Measurements from ENCODE around the gene CDKN2C.
"Not testable (repeated sequence)": the region's sequence is repeated elsewhere in the genome, so short reads cannot be mapped to it uniquely, and the experiment has no call there.

Gene CDKN2C

DNA sequence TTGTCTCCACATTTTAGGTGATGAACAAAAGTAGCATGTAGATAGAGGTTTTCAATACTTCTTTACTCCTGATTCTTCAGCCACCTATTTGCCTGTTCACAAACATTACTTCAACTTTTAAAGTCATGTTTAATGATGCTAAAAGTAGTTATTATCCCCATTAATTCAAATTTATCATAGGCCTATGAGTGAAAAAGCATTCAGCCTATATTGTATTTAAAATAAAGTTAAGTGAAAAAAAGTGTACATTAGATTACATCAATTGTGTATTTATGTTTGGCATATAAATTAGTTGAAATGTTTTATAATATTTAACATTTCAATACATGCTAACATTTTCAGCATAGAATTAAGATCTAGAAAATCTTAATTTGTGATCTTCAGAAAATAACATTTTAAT lies 10.5 kb downstream of the CDKN2C start:
- DNase-seq (ENCODE audit: low read depth): no peak

DNA sequence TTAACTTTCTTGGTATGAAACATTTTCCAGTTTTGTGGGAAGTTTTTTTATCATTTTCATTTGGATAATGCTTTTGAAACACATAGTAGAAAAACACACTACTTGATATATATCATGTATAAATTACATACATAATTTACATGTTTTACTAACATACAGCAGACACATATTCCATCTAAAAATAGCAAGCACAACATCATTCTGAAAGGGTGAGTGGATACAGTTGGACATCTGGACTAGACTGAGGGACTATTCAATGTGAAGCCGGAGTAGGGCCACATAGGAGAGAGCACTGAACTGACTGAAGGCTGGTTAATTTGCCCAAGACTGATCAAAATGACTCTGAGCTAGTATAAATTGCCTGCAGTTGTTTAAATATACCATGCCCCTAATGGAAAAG lies 11.7 kb downstream of the CDKN2C start:
- no peak for DNase-seq (ENCODE audit: low read depth)

DNA sequence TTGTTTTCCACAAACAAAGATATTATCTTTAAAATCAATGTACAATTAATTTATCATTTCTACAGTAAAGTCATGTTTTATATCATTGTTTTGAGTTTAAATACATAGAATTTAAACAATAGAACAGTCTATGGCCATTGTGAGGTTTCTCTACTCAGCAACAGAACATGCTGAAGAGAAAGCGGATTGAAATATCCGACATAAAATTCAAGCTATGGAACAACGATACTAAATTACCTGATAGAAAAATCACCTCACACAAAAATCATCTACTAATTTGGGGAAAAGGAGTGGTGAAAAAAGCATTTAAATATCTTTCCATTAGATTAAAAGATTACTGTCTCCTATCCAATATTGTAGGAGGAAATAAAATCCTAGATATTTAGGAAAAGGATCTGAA lies 12.6 kb downstream of the CDKN2C start:
- DNase-seq (ENCODE audit: low read depth): no peak

DNA sequence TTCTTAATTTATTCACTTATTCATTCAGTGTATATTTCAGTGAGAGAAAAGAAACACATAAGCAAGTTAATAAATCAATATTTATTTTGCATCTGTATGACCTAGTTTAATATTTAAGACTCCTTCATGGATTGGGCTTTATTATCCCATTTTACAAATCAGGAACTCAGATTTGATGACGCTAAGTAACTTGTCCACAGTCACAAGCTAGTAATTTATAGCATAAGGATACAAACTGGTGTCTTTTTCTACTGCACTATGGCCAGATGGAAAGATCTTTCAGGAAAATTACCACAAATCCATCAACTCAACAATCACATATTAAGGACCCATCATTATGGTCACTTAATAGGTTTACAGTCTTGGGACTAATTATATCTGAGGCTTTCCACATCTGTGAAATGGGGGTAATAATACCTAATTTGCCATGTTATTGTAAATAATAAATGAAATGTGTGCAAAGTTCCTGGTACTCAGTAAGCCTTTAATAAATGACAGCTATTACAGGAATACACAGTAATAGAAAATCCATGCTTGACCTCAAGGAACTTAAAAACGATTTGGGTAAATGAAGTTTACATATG lies 13.3 kb downstream of the CDKN2C start:
- DNase-seq (ENCODE audit: low read depth): no peak

DNA sequence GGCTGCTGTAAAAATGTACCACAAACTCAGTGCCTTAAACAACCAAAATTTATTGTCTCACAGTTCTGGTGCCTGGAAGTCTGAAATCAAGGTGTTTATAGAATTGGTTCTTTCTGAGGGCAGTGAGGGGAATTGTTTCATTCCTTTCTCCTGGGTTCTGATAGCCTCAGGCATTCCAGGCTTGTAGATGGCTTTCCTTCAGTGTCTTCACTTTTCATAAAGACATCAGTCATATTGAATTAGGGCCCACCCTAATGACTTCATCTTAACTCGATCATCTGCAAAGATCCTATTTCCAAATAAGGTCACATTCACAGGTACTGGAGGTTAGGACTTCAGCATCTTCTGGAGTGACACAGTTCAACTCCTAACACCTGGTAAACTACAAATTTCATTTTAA lies 15.0 kb downstream of the CDKN2C start:
- no peak for DNase-seq (ENCODE audit: low read depth)

DNA sequence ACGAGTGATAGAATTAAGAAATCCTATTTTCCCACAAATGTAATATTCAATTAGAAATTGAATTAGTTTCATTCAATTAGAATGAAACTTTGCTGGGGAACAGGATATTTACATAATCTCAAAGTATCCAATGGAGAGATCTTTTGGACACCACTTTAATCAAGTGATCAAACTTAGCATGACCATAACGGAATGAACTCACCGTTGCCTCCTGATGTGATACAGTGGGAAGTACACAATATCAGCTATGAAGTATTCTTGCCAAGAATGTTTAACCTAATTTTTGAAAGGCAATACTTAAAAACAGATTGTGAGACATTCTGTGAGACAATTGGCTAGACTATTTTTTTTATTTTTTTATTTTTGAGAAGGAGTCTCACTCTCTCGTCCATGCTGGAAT lies 16.6 kb downstream of the CDKN2C start:
- DNase-seq (ENCODE audit: low read depth): no peak

DNA sequence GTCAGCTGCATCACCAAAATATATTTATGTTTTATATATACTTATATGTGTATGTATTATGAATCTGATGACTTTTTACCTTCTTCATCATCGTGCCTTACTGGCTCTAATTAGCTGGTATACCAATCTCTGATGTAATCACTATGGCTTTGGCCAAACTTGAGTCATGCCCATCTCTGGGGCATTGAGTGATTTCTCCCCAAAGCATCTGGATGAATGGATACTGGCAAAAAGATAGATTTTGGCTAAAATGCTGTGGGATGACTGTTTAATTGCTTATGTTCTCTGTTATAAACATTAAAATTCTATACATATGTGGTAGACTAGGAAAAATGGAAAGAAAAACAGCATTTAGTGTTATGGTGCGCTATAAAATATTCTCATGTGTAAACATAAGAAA lies 19.6 kb downstream of the CDKN2C start:
- DNase-seq (ENCODE audit: low read depth): no peak

DNA sequence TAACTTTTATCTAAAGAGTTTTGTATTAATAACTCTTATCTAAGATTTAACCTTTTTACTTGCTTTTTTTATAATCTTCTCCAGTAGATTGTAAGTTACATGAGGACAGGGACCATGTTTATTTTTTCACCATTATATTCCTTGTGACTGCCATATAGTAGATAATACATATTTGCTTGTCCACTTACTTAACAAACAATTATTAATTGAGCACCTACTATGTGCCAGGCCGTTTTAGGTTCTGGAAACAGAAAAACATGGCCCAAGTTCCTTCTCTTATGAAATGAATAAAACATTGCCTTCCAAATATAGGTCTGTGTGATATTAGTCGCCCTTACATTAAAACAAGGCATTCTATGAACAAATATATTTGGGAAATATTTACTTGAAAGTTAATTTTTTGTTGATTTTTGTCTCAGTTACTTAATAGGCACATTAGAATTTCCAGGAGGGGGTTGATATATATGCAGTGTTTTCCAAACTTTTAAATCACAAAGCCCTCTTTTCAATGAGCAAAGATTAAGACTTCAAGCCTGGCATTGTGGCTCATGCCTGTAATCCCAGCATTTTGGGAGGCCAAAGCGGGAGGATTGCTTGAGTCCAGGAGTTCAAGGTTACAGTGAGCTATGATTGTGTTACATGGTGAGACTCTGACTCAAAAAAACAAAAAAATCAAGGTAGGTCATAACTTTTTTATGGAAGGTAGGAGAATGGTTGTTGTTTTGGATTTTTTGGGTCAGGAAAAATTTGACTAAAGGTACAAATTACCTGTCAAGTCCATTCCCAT lies 22.7 kb downstream of the CDKN2C start:
- DNase-seq (ENCODE audit: low read depth): no peak

DNA sequence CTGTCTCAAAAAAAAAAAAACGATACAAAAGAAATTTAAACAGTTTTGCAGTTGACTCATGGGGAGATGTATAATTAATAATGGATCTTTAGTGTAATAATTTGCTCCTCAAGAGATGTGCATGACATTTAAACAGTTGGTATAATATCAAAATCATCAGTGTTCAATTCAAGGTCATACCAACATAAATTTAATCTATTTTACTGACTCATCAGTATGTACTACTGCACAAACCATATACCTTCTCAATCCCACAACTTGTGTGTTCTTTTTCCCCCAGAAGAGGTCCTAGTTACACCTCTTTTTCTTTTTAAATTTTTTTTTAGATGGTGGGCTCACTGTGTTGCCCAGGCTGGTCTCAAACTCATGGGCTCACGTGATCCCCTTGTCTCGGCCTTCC lies 23.6 kb downstream of the CDKN2C start:
- DNase-seq (ENCODE audit: low read depth): no peak

DNA sequence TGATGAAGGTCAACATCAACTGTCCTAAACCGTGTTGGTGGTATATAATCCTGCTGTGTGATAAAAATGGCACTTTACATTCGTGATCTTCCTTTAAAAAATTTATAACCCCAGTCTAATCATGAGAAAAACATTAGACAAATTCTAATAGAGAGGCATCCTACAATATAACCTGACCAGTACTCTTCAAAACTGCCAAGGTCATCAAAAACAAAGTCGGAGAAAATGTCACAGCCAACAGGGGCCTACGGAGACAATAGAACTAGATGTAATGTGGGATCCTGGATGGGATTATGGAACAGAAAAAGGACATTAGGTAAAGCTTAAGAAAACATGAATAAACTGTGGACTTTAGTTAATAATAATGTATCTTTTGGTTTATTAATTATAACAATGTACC lies 25.0 kb downstream of the CDKN2C start:
- DNase-seq (ENCODE audit: low read depth): no peak

DNA sequence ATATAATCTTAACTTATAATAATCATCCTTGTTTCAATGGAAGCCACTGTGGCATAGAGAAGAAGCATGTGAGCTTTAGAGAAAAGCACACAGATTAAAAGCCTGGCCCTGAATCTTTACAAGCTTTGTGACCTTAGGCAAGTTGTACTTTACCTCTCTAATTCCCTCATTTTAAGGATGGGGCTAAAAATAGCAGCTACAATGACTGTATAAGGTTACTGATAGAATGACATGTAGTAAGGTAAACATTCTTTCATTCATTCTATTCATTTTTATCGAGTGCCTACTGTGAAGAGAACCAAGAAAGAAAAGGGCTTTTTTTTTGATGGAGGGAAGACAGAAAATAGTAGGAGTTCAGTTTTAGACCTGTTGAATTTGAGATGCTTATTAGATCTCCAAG lies 25.6 kb downstream of the CDKN2C start:
- no peak for DNase-seq (ENCODE audit: low read depth)

DNA sequence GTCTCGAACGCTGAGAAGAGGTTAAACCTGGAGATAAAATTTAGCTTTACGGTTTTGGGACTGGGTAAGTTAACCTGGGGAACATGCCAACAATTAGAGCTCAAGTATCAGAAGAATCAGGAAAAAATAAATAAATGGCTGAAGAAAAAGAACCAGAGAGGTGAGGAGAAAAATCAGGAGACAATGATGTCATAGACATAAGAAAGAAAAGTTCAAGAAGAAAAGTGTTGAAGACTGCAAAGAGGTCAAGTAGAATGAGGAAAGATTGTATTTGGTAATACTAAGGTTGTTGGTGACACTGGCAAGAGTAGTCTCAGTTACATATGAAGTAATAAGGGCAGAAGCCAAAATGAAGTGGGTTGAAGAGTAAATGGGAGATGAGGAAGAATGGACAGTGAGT lies 26.0 kb downstream of the CDKN2C start:
- no peak for DNase-seq (ENCODE audit: low read depth)

DNA sequence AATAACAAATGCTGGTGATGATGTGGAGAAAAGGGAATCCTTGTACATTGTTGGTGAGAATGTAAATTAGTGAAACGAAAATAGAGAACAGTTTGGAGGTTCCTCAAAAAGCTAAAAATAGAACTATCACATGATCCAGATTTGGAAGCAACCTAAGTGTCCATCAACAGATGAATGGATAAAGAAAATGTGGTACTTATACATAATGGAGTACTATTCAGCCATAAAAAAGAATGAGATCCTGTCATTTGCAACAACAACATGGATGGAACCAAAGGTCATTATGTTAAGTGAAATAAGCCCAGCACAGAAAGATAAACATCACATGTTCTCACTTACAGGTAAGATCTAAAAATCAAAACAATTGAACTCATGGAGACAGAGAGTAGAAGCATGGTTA lies 29.3 kb downstream of the CDKN2C start:
- DNase-seq (ENCODE audit: low read depth): not testable (repeated sequence)

DNA sequence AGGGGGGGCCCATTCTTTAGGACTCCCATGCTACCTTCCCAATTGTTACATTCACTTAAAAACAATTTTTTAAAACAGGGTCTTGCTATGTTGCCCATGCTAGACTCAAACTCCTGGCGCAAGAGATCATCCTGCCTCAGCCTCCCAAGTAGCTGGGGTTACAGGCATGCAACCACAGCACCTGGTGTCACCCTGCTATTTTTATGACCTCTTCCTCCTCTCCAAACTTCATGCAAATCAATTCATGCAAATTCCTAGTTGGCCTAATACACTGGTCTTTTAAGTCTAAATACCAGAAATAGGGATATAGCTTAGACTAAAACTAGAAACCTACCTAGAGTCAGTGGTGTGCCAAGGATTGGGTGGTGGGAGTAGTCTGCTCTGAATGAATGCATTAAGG lies 30.1 kb downstream of the CDKN2C start:
- DNase-seq (ENCODE audit: low read depth): no peak

DNA sequence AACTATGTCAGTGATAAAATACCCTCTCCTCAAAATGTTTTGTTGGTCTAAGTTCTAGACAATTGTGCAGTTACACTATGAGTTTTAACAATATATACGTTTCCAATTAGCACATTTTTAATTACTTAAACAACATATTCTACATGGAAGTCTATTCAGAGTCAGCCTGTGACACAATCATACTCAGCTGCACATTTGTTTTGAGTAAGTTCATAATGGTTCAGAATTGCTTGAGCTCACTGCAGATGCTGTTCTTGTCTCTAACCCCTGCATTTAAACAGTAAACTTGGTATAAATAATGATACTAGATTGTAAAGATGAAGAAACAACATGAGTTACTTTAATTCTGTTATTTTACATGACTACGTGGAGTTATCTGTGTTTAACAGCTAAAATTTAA lies 30.6 kb downstream of the CDKN2C start:
- no peak for DNase-seq (ENCODE audit: low read depth)

DNA sequence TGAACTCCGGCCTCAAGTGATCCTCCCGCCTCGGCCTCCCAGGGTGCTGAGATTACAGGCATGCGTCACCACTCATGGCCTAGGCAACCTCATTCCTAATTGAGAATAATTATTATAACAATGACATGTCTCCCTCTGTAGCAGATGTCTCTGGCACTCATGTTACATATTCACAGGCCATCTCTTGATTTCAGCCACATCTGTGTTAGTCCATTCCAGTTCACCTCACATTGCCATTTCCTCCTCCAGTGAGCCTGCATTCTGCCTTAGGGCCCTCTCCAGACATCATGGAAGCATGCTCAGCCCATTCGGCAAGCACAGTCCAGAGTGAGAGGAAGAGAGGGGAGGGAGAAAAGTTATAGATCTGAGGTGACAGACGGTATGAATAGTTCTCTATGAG lies 32.5 kb downstream of the CDKN2C start:
- DNase-seq (ENCODE audit: low read depth): no peak

DNA sequence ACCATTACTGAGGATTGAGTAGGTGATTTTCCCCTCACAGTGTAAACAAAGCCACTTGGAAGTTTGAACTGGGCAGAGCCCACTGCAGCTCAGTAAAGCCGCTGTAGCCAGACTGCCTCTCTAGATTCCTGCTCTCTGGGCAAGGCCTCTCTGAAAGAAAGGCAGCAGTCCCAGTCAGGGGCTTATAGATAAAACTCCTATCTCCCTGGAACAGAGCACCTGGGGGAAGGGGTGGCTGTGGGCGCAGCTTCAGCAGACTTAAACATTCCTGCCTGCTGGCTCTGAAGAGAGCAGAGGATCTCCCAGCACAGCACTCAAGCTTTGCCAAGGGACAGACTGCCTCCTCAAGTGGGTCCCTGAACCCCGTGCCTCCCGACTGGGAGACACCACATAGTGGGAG lies 35.5 kb downstream of the CDKN2C start:
- not testable (repeated sequence) for DNase-seq (ENCODE audit: low read depth)

DNA sequence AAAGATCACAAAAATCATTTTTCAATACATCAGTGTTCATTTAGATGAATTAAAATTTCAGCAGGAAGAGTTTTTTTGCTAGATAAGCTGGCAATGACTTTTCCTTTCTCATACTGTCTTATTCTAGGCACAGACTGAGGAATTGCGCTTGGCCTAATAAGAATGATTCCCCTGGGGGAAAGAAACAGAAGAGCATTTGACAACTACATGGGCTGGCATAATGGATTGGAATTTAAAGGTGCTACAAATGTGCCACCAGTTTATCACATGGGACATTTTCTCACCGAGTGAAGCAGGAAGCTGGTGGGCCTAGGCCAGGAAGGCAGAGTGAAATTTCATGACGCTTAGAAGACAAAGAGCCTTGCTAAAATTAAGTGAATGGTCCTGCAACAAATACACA lies 39.3 kb downstream of the CDKN2C start:
- no peak for DNase-seq (ENCODE audit: low read depth)

DNA sequence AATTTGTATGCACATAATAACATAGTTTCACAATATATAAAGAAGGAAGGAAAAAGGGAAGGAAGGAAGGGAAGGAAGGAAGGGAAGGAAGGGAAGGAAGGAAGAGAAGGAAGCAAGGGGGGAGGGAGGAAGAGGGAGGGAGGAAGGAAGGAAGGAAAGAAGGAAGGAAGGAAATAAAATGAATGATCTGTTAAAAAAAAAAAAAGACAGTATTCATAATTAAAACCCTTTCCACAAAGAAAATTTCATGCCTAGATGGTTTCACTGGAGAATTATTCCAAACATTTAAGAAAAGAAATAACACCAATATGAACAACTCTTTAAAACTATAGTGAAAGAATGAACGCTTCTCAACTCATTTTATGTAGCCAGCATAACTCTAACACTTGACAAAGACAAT lies 44.8 kb downstream of the CDKN2C start:
- DNase-seq (ENCODE audit: low read depth): no peak

DNA sequence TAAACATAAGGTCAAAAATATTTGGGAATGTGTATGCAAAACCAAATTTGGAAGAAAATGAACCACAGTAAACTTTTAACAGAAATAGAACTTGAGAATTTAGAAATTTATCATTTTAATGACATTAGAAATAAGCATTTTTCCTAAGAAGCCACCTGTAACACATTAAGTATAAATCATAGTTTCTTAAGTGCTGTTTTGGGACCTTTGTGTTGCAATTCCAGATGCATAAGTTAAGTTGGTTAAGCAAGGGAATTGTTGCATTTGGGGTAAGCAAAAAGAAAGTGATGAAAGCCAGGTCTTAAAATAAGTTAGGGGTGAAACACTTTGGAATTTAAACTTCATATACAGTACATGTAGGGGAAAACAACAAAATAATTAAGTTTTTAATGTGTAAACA lies 49.8 kb downstream of the CDKN2C start:
- no peak for DNase-seq (ENCODE audit: low read depth)

Measured in stimulated activated CD8-positive, alpha-beta memory T cell treated with anti-CD3 and anti-CD28 coated beads, Interleukin-12 subunit alpha, Interleukin-12 subunit beta, amount 100 ng/mL, for 1 hour (primary cell).